CD4-positive, alpha-beta T cell (primary cell): Measurements from ENCODE around the gene HIP1. TPM values are rescaled to one million over a fixed set of nuclear protein-coding genes. Genes with fewer than 3 reads are reported as not detected.
A peak's percentile ranks its signal among the peaks of the same experiment; 100 is the strongest.
"Not testable (repeated sequence)": the region's sequence is repeated elsewhere in the genome, so short reads cannot be mapped to it uniquely, and the experiment has no call there.

Source experiments
- ATAC-seq: fragments of 200-7000 bp; cut with Tn5 transposase; one replicate; pipeline ENCODE4 v1.10.0; 2022; ENCODE audit warnings: mild to moderate bottlenecking; ENCODE audit not compliant: poor library complexity
- CTCF ChIA-PET: fragments of 350-600 bp; sonication (Branson Sonifier 250); formaldehyde crosslinking; loops from one replicate; lab custom pipeline; 2021; ENCODE audit warnings: antibody characterized with exemption, inconsistent platforms; lab: Charles Lee
- POLR2A ChIA-PET: fragments of 350-600 bp; sonication (Branson Sonifier 250); formaldehyde crosslinking; loops from one replicate; lab custom pipeline; 2021; ENCODE audit warnings: antibody characterized with exemption, inconsistent platforms; lab: Charles Lee
- DNase-seq, 14 experiments: peaks; one replicate each; pipeline ENCODE4 v3.0.0-alpha.2; 2013 to 2020; ENCODE audit warnings: mixed read lengths in 2 of 14
- H3K27ac ChIP-seq, 2 donors: one replicate each; pipeline versions ENCODE4 v1.5.1 to v1.7.0; 2013; ENCODE audit warnings: low read length in 2 of 2, low read depth in 1 of 2, mild to moderate bottlenecking in 1 of 2
- H3K27me3 ChIP-seq, 2 experiments: 1 replicate in 1 of 2; 2 replicates in 1 of 2; pipeline versions ENCODE4 v1.6.1 to v1.7.0; 2013; ENCODE audit warnings: low read length in 2 of 2, control low read depth in 1 of 2, mild to moderate bottlenecking in 1 of 2, moderate library complexity in 1 of 2; ENCODE audit not compliant: insufficient read depth in 2 of 2, control insufficient read depth in 1 of 2
- H3K36me3 ChIP-seq: one replicate; pipeline ENCODE4 v1.6.1; 2013; ENCODE audit warnings: low read length, control low read depth; ENCODE audit not compliant: insufficient read depth
- H3K4me1 ChIP-seq: one replicate; pipeline ENCODE4 v1.6.1; 2013; ENCODE audit warnings: low read length, control low read depth; ENCODE audit not compliant: insufficient read depth
- H3K4me3 ChIP-seq: one replicate; pipeline ENCODE4 v1.5.1; 2013; ENCODE audit warnings: mild to moderate bottlenecking, low read length, moderate library complexity
- H3K9me3 ChIP-seq, 2 experiments: 1 replicate in 1 of 2; 2 replicates in 1 of 2; pipeline versions ENCODE4 v1.6.1 to v1.7.0; 2013; ENCODE audit warnings: low read length in 2 of 2, mild to moderate bottlenecking in 2 of 2, control low read depth in 1 of 2, moderate library complexity in 1 of 2; ENCODE audit not compliant: control insufficient read depth in 1 of 2, insufficient read depth in 1 of 2
- H3K27ac Mint-ChIP-seq: one replicate; pipeline ENCODE4 v1.8.0; 2020; ENCODE audit warnings: mixed read lengths
- H3K27me3 Mint-ChIP-seq: one replicate; pipeline ENCODE4 v1.8.0; 2021; ENCODE audit warnings: mixed read lengths
- H3K36me3 Mint-ChIP-seq: one replicate; pipeline ENCODE4 v1.8.0; 2021; ENCODE audit warnings: low read depth, mixed read lengths
- H3K4me1 Mint-ChIP-seq: one replicate; pipeline ENCODE4 v1.8.0; 2021; ENCODE audit warnings: low read depth, mixed read lengths
- H3K4me3 Mint-ChIP-seq: one replicate; pipeline ENCODE4 v1.8.0; 2020; ENCODE audit warnings: mild to moderate bottlenecking, mixed read lengths
- H3K9me3 Mint-ChIP-seq: one replicate; pipeline ENCODE4 v1.8.0; 2020; ENCODE audit warnings: mixed read lengths
- CTCF ChIP-seq: fragments of 200-600 bp; IDR thresholded peaks from one replicate; pipeline ENCODE4 v1.8.0; 2022; ENCODE audit warnings: antibody characterized with exemption, mild to moderate bottlenecking
- intact Hi-C, 2 experiments: fragments of 100-400 bp; cut with DNase I in 1 of 2; cut with micrococcal nuclease in 1 of 2; formaldehyde crosslinking; loops; one replicate each; pipeline versions ENCODE4 v1.15.1 to v1.9.0; 2023 to 2025; cut with DNase I, micrococcal nuclease
- total RNA-seq, 174 experiments: library from RNA in 2 of 174; stranded (reverse) in 2 of 174; gene quantifications; one replicate each; pipeline ENCODE4 v1.2.3 and lab custom pipeline; 2021 to 2026

Gene HIP1
- total RNA-seq, 2 experiments from 2014 or later = 1.5 to 1.7 TPM

GRCh38 chr7:75727881-75728593 is 10.7 kb downstream of the HIP1 start:
- peak overlapping the region; percentile 11 for H3K4me3 ChIP-seq
- H3K27me3 ChIP-seq = no peaks in the 10 kb centered on the region
- peak overlapping the region; percentile 50 for H3K27ac Mint-ChIP-seq
- H3K9me3 ChIP-seq = no peaks in the 10 kb centered on the region
- no peak for TF ChIP-seq CTCF
- no peaks in the 10 kb centered on the region for H3K36me3 ChIP-seq
- ChIA-PET CTCF (no interaction called here), POLR2A (interaction anchor here (1.1 to 1.2 kb wide), 2 partner anchors 9 to 11 kb away, joined by 4 to 6 read pairs; partner anchors contain the start of gene HIP1)
- peak; percentile 70 for ATAC-seq
- H3K27me3 Mint-ChIP-seq = no peaks in the 10 kb centered on the region
- DNase-seq = peak in 11 of 14 experiments; percentile 5 to 85 (median 27)
- H3K4me1 Mint-ChIP-seq = peaks cover 17% of the 10 kb centered on the region
- H3K4me3 Mint-ChIP-seq = peak overlapping the region; percentile 58
- no peaks in the 10 kb centered on the region for H3K9me3 Mint-ChIP-seq
- peaks cover 33% of the 10 kb centered on the region for H3K4me1 ChIP-seq
- intact Hi-C loops = no loop called here
- H3K27ac ChIP-seq = peak overlapping the region; percentile 11 to 37
- H3K36me3 Mint-ChIP-seq = no peaks in the 10 kb centered on the region

GRCh38 chr7:75727351-75727750 is 11.4 kb downstream of the HIP1 start:
- H3K36me3 Mint-ChIP-seq, H3K27me3 ChIP-seq, H3K36me3 ChIP-seq, H3K9me3 ChIP-seq, CTCF ChIA-PET, intact Hi-C loops, DNase-seq, H3K4me3 ChIP-seq, H3K9me3 Mint-ChIP-seq, ATAC-seq, H3K4me3 Mint-ChIP-seq, H3K27ac Mint-ChIP-seq, H3K27ac ChIP-seq, H3K27me3 Mint-ChIP-seq: not testable (repeated sequence)
- POLR2A ChIA-PET = interaction anchor here (1.1 to 1.2 kb wide), 2 partner anchors 10 to 12 kb away, joined by 4 to 6 read pairs; partner anchors contain the start of gene HIP1
- H3K4me1 ChIP-seq = peaks cover 33% of the 10 kb centered on the region
- H3K4me1 Mint-ChIP-seq = peaks cover 17% of the 10 kb centered on the region

GRCh38 chr7:75725306-75725705 is 13.4 kb downstream of the HIP1 start:
- no peak for DNase-seq
- H3K4me3 Mint-ChIP-seq = no peak overlapping the region
- intact Hi-C loops = no loop called here
- no peaks in the 10 kb centered on the region for H3K36me3 Mint-ChIP-seq
- peaks cover 17% of the 10 kb centered on the region for H3K4me1 Mint-ChIP-seq
- CTCF ChIA-PET = no interaction called here
- no peak for ATAC-seq
- H3K9me3 Mint-ChIP-seq = no peaks in the 10 kb centered on the region
- H3K4me3 ChIP-seq = no peak overlapping the region
- H3K27me3 ChIP-seq = no peaks in the 10 kb centered on the region
- H3K27ac Mint-ChIP-seq = no peak overlapping the region
- H3K27me3 Mint-ChIP-seq = no peaks in the 10 kb centered on the region
- no peaks in the 10 kb centered on the region for H3K9me3 ChIP-seq
- no peak overlapping the region for H3K27ac ChIP-seq
- no peak for TF ChIP-seq CTCF
- POLR2A ChIA-PET = no interaction called here
- peaks cover 32% of the 10 kb centered on the region for H3K4me1 ChIP-seq
- no peaks in the 10 kb centered on the region for H3K36me3 ChIP-seq
